ENCODE measurements around the gene ZNF486. TPM values are rescaled to one million over a fixed set of nuclear protein-coding genes. Genes with fewer than 3 reads are reported as not detected.

Gene ZNF486
- total and polyA plus RNA-seq, 2 donors (not counting 3 experiments of a cell fraction or from before 2014, with no cell fraction given): 3.3 to 8.4 TPM

GRCh38 chr19:20186174-20186573, 19.2 kb downstream of the ZNF486 start:
- no peaks in the 10 kb centered on the region for H3K27me3 ChIP-seq (ENCODE audit: control insufficient read depth in 2 of 2, insufficient read depth in 2 of 2, low read length in 2 of 2)
- intact Hi-C loops (cut with micrococcal nuclease): no loop called here
- H3K9me3 ChIP-seq (replicated peaks; ENCODE audit: control insufficient read depth, insufficient read depth, low read length): no peaks in the 10 kb centered on the region
- CTCF ChIA-PET: no interaction called here
- H3K4me3 ChIP-seq (replicated peaks in 1 of 3; ENCODE audit: insufficient read depth in 1 of 3, low read depth in 1 of 3, low read length in 3 of 3): no peak overlapping the region
- H3K9ac ChIP-seq (replicated peaks; ENCODE audit: extremely low read depth, insufficient read depth, low read length): no peak overlapping the region
- POLR2A ChIA-PET: interaction anchor here (0.7 kb wide), 1 partner anchor 147 kb away, joined by 3 read pairs; the partner anchor contains the start of gene ZNF682
- H3K4me1 ChIP-seq (ENCODE audit: control insufficient read depth, extremely low read depth, insufficient read depth, low read length): no peaks in the 10 kb centered on the region
- no peak for FAIRE-seq
- DNase-seq (ENCODE audit: low read depth, low spot score): no peak
- no peak overlapping the region for H3K27ac ChIP-seq (ENCODE audit: insufficient read depth, low read depth, low read length)
- no peak overlapping the region for H2AFZ ChIP-seq (ENCODE audit: low read depth, low read length)
- TF ChIP-seq MYC (IDR thresholded peaks at IDR 0.05; ENCODE audit: low read depth, low read length): no peak
- no peak for TF ChIP-seq GATA2 (IDR thresholded peaks at IDR 0.05; ENCODE audit: insufficient read depth, insufficient read length, low read depth, low read length)
- H4K20me1 ChIP-seq (replicated peaks; ENCODE audit: control insufficient read depth, extremely low read depth, insufficient read depth, low read length): no peaks in the 10 kb centered on the region
- peaks cover 3 to 6% of the 10 kb centered on the region in 2 experiments for H3K36me3 ChIP-seq (ENCODE audit: control insufficient read depth in 2 of 2, extremely low read depth in 1 of 2, insufficient read depth in 2 of 2, low read length in 2 of 2)
- H3K4me2 ChIP-seq (ENCODE audit: insufficient read depth, low read length): no peak overlapping the region
- dilution Hi-C loops (cut with MboI; ENCODE audit: extremely low pct_ligation_motif_present, low sequenced_read_pairs): no loop called here
- BruUV-seq (replicated peaks): no TSS peak
- H3K9me1 ChIP-seq (replicated peaks; ENCODE audit: control insufficient read depth, extremely low read depth, insufficient read depth, low read length): no peaks in the 10 kb centered on the region
- H3K79me2 ChIP-seq (ENCODE audit: control insufficient read depth, insufficient read depth, low read length): no peaks in the 10 kb centered on the region

- peaks cover 0 to 4% of the 10 kb centered on the region in 2 experiments for H3K36me3 ChIP-seq (ENCODE audit: control insufficient read depth in 2 of 2, extremely low read depth in 1 of 2, insufficient read depth in 2 of 2, low read length in 2 of 2)
- dilution Hi-C loops (cut with MboI; ENCODE audit: extremely low pct_ligation_motif_present, low sequenced_read_pairs) (no loop called here), intact Hi-C loops (cut with micrococcal nuclease) (no loop called here)
- no peak overlapping the region for H3K4me3 ChIP-seq (replicated peaks in 1 of 3; ENCODE audit: insufficient read depth in 1 of 3, low read depth in 1 of 3, low read length in 3 of 3)
- no peak overlapping the region for H3K9ac ChIP-seq (replicated peaks; ENCODE audit: extremely low read depth, insufficient read depth, low read length)
- FAIRE-seq: no peak
- POLR2A ChIA-PET: no interaction called here
- DNase-seq (ENCODE audit: low read depth, low spot score): no peak
- H3K27me3 ChIP-seq (ENCODE audit: control insufficient read depth in 2 of 2, insufficient read depth in 2 of 2, low read length in 2 of 2): no peaks in the 10 kb centered on the region
- BruUV-seq (replicated peaks): no TSS peak
- peaks cover 4% of the 10 kb centered on the region for H3K9me3 ChIP-seq (replicated peaks; ENCODE audit: control insufficient read depth, insufficient read depth, low read length)
- no peaks in the 10 kb centered on the region for H3K4me1 ChIP-seq (ENCODE audit: control insufficient read depth, extremely low read depth, insufficient read depth, low read length)
- H3K27ac ChIP-seq (ENCODE audit: insufficient read depth, low read depth, low read length): no peak overlapping the region
- TF ChIP-seq MYC (IDR thresholded peaks at IDR 0.05; ENCODE audit: low read depth, low read length): no peak
- TF ChIP-seq EZH2 (IDR thresholded peaks at IDR 0.05; ENCODE audit: borderline replicate concordance, low read depth, low read length, severe bottlenecking): no peak
- no peak for TF ChIP-seq JUN (IDR thresholded peaks at IDR 0.05; ENCODE audit: borderline replicate concordance, insufficient read depth, insufficient read length, low read depth)
- no peak for TF ChIP-seq GATA2 (IDR thresholded peaks at IDR 0.05; ENCODE audit: insufficient read depth, insufficient read length, low read depth, low read length)
- no peak for TF ChIP-seq FOS (IDR thresholded peaks at IDR 0.05; ENCODE audit: borderline replicate concordance, insufficient read depth, low read length)
- TF ChIP-seq POLR2AphosphoS5 (IDR thresholded peaks at IDR 0.05; ENCODE audit: insufficient read depth, low read depth, low read length): no peak
- CTCF ChIA-PET: no interaction called here
- no peaks in the 10 kb centered on the region for H4K20me1 ChIP-seq (replicated peaks; ENCODE audit: control insufficient read depth, extremely low read depth, insufficient read depth, low read length)
- H3K79me2 ChIP-seq (ENCODE audit: control insufficient read depth, insufficient read depth, low read length): no peaks in the 10 kb centered on the region
- H2AFZ ChIP-seq (ENCODE audit: low read depth, low read length): no peak overlapping the region
- H3K9me1 ChIP-seq (replicated peaks; ENCODE audit: control insufficient read depth, extremely low read depth, insufficient read depth, low read length): no peaks in the 10 kb centered on the region
- H3K4me2 ChIP-seq (ENCODE audit: insufficient read depth, low read length): no peak overlapping the region
These were observed 30.7 kb downstream of the ZNF486 start for GRCh38 chr19:20197747-20198146.
